ENCODE data around the gene CD33. TPM values are rescaled to one million over a fixed set of nuclear protein-coding genes. Genes with fewer than 3 reads are reported as not detected.

The CD33 gene
- polyA plus RNA-seq, 2 of the 4 experiments (the other 2 are of a cell fraction) = 0.10 TPM; not detected in 1

DNA sequence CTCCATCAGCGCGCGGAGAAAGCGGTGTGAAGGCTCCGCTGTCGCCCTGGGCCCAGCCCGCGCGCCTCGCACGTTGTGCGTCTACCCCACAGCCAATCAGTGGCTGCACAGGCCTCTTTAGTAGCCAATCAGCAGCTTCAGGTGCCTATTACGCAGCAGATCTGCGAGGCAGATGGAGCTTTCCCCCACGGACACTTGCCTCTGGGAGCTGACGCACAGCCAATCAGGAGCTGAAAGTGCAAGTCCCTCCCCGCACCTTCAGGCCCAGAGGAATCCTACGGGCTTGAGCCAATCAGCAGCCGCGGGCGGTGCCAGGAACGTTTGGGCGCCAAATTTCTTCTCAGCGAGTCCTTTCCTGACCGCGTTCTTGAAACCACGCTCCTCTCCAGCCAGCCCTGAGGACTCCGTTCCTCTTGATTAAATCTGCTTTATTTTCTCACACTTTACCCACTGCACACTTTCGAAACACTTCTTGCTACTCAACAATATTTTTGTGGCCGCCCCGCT is 42.9 kb upstream of the CD33 start:
- H3K9me3 ChIP-seq = no peaks in the 10 kb centered on the region
- FAIRE-seq (no peak), ATAC-seq (no peak), DNase-seq (ENCODE audit: low read depth in 1 of 2, low spot score in 1 of 2) (no peak)
- CTCF ChIA-PET = no interaction called here
- H3K4me2 ChIP-seq = no peak overlapping the region
- POLR2A ChIA-PET = no interaction called here
- no peaks in the 10 kb centered on the region for H3K4me1 ChIP-seq
- H3K4me3 ChIP-seq = no peak overlapping the region
- WGBS (ENCODE audit: missing lambda C conversion rate) = 82% methylated on average over 31 of the region's 31 CpGs
- H3K27ac ChIP-seq = no peak overlapping the region
- TF ChIP-seq CBX2 (IDR thresholded peaks at IDR 0.05; ENCODE audit: borderline replicate concordance, low read depth) = no peak

DNA sequence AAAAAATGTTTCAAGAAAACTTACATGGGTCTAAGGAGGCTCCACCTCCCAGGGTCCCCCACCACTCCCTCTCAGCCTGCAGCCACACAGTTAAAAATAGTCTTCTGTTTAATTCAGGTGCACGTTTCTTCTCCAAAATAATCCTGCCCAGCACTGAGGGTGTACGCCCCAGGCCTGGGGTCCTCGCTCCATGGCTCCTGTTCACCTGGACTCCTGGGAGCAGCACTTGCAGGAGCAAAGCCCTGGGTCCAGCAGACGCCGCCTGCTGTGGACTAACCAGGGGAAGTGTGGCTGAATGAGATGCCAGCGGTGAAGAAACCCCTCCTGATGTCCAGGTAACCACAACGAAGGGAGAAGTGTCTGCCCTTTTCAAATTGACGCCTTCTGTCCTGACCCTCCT is 41.3 kb upstream of the CD33 start:
- FAIRE-seq = no peak
- Histone ChIP-seq H3K4me1 (no peaks in the 10 kb centered on the region), H3K4me3 (no peak overlapping the region), H3K9me3 (no peaks in the 10 kb centered on the region), H3K27ac (no peak overlapping the region), H3K4me2 (no peak overlapping the region)
- no peak for TF ChIP-seq FOXS1 (CRISPR knock-in tag; IDR thresholded peaks at IDR 0.05)
- no peak for ATAC-seq
- no peak for DNase-seq (ENCODE audit: low read depth in 1 of 2, low spot score in 1 of 2)
- 35% methylated on average over 8 of the region's 8 CpGs for WGBS (ENCODE audit: missing lambda C conversion rate)
- CTCF ChIA-PET = no interaction called here
- POLR2A ChIA-PET = no interaction called here

DNA sequence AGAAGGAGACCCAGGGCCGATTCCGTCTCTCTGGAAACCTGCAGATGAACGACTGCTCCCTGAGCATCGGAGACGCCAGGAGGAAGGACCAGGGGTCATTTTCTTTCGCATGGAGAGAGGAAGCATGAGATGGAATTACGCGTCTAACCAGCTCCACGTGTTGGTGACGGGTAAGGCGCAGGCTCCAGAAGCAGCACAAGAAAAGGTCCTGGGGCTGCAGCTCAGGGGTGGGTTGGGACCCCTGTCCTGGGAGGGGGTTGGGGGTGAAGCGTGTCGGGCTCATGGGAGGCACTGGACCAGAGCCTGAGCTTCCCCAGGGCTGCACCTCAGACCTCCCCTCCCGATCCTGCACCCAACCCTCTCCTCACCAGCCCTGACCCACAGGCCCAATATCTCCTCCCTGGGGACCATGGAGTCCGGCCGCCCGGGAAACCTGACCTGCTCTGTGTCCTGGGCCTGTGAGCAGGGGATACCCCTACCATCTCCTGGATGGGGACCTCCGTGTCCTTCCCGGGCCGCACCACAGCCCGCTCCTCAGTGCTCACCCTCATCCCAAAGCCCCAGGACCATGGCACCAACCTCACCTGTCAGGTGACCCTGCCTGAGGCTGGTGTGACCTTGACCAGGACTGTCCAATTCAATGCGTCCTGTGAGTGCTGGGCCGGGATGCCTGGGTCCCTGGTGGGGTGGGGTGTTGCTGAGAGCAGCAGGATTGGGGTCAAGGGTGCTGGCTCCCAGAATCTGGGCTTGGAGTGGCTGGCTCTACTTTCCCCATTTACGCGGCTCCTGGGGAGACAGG is 39.6 kb upstream of the CD33 start:
- no peak overlapping the region for H3K4me2 ChIP-seq
- FAIRE-seq (no peak), DNase-seq (ENCODE audit: low read depth in 1 of 2, low spot score in 1 of 2) (no peak), ATAC-seq (no peak)
- TF ChIP-seq, protein P1, sequence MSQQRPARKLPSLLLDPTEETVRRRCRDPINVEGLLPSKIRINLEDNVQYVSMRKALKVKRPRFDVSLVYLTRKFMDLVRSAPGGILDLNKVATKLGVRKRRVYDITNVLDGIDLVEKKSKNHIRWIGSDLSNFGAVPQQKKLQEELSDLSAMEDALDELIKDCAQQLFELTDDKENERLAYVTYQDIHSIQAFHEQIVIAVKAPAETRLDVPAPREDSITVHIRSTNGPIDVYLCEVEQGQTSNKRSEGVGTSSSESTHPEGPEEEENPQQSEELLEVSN (IDR thresholded peaks at IDR 0.05; ENCODE audit: borderline replicate concordance, low read depth) = no peak
- TF ChIP-seq, protein P2, sequence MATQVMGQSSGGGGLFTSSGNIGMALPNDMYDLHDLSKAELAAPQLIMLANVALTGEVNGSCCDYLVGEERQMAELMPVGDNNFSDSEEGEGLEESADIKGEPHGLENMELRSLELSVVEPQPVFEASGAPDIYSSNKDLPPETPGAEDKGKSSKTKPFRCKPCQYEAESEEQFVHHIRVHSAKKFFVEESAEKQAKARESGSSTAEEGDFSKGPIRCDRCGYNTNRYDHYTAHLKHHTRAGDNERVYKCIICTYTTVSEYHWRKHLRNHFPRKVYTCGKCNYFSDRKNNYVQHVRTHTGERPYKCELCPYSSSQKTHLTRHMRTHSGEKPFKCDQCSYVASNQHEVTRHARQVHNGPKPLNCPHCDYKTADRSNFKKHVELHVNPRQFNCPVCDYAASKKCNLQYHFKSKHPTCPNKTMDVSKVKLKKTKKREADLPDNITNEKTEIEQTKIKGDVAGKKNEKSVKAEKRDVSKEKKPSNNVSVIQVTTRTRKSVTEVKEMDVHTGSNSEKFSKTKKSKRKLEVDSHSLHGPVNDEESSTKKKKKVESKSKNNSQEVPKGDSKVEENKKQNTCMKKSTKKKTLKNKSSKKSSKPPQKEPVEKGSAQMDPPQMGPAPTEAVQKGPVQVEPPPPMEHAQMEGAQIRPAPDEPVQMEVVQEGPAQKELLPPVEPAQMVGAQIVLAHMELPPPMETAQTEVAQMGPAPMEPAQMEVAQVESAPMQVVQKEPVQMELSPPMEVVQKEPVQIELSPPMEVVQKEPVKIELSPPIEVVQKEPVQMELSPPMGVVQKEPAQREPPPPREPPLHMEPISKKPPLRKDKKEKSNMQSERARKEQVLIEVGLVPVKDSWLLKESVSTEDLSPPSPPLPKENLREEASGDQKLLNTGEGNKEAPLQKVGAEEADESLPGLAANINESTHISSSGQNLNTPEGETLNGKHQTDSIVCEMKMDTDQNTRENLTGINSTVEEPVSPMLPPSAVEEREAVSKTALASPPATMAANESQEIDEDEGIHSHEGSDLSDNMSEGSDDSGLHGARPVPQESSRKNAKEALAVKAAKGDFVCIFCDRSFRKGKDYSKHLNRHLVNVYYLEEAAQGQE (IDR thresholded peaks at IDR 0.05) = no peak
- no peak for TF ChIP-seq CBX2 (IDR thresholded peaks at IDR 0.05; ENCODE audit: borderline replicate concordance, low read depth)
- TF ChIP-seq EHF (CRISPR knock-in tag; IDR thresholded peaks at IDR 0.05) = no peak
- TF ChIP-seq KDM5A (IDR thresholded peaks at IDR 0.05) = no peak
- TF ChIP-seq FOXS1 (CRISPR knock-in tag; IDR thresholded peaks at IDR 0.05) = no peak
- TF ChIP-seq NPAS2 (CRISPR knock-in tag; IDR thresholded peaks at IDR 0.05; ENCODE audit: borderline replicate concordance) = no peak
- no peaks in the 10 kb centered on the region for H3K4me1 ChIP-seq
- WGBS (ENCODE audit: missing lambda C conversion rate) = 31% methylated on average over 25 of the region's 25 CpGs
- H3K9me3 ChIP-seq = no peaks in the 10 kb centered on the region
- no peak overlapping the region for H3K27ac ChIP-seq
- CTCF ChIA-PET = no interaction called here
- H3K4me3 ChIP-seq = no peak overlapping the region
- POLR2A ChIA-PET = no interaction called here

DNA sequence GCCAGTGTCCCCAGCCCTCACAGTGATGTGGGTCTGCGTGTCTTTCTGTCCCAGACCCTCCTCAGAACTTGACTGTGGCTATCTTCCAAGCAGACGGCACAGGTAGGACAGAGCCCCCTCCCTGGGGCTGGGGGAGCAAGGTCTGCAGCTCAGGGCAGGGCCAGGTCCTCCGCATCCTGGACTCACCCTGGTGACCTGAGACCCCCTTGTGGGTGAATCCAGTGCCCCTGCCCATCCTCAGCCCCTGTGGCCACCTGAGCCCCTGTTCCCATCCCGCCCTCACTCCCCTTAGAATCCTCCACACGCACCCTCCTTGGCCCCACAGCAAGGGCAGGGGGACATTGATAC is 39.0 kb upstream of the CD33 start:
- TF ChIP-seq ESRRA (IDR thresholded peaks at IDR 0.05; ENCODE audit: borderline replicate concordance, low read length) = no peak
- TF ChIP-seq CBX2 (IDR thresholded peaks at IDR 0.05; ENCODE audit: borderline replicate concordance, low read depth) = no peak
- no peak for TF ChIP-seq RAD21 (conservative IDR thresholded peaks at IDR 0.05 in 1 of 2, IDR thresholded peaks at IDR 0.05 in 1 of 2)
- no peak for TF ChIP-seq KDM1A (IDR thresholded peaks at IDR 0.05; ENCODE audit: low read depth)
- TF ChIP-seq, protein P3, sequence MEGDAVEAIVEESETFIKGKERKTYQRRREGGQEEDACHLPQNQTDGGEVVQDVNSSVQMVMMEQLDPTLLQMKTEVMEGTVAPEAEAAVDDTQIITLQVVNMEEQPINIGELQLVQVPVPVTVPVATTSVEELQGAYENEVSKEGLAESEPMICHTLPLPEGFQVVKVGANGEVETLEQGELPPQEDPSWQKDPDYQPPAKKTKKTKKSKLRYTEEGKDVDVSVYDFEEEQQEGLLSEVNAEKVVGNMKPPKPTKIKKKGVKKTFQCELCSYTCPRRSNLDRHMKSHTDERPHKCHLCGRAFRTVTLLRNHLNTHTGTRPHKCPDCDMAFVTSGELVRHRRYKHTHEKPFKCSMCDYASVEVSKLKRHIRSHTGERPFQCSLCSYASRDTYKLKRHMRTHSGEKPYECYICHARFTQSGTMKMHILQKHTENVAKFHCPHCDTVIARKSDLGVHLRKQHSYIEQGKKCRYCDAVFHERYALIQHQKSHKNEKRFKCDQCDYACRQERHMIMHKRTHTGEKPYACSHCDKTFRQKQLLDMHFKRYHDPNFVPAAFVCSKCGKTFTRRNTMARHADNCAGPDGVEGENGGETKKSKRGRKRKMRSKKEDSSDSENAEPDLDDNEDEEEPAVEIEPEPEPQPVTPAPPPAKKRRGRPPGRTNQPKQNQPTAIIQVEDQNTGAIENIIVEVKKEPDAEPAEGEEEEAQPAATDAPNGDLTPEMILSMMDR (IDR thresholded peaks at IDR 0.05) = no peak
- no peak for TF ChIP-seq HOXB5 (CRISPR knock-in tag; IDR thresholded peaks at IDR 0.05)
- TF ChIP-seq CHD4 (IDR thresholded peaks at IDR 0.05; ENCODE audit: borderline replicate concordance) = no peak
- TF ChIP-seq SMC3 (IDR thresholded peaks at IDR 0.05) = no peak
- TF ChIP-seq, protein P4, sequence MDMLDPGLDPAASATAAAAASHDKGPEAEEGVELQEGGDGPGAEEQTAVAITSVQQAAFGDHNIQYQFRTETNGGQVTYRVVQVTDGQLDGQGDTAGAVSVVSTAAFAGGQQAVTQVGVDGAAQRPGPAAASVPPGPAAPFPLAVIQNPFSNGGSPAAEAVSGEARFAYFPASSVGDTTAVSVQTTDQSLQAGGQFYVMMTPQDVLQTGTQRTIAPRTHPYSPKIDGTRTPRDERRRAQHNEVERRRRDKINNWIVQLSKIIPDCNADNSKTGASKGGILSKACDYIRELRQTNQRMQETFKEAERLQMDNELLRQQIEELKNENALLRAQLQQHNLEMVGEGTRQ (IDR thresholded peaks at IDR 0.05) = no peak
- no peak for TF ChIP-seq NPAS2 (CRISPR knock-in tag; IDR thresholded peaks at IDR 0.05; ENCODE audit: borderline replicate concordance)
- TF ChIP-seq TP53 (CRISPR knock-in tag; IDR thresholded peaks at IDR 0.05) = no peak
- no peak for TF ChIP-seq KDM5A (IDR thresholded peaks at IDR 0.05)
- no peak for TF ChIP-seq MAZ (IDR thresholded peaks at IDR 0.05; ENCODE audit: borderline replicate concordance, low read depth, low read length)
- Histone ChIP-seq H3K27ac (no peak overlapping the region), H3K4me1 (no peaks in the 10 kb centered on the region), H3K4me3 (no peak overlapping the region), H3K4me2 (no peak overlapping the region), H3K9me3 (no peaks in the 10 kb centered on the region)
- FAIRE-seq (no peak), ATAC-seq (no peak), DNase-seq (ENCODE audit: low read depth in 1 of 2, low spot score in 1 of 2) (no peak)
- CTCF ChIA-PET = no interaction called here
- POLR2A ChIA-PET = no interaction called here
- WGBS (ENCODE audit: missing lambda C conversion rate) = 36% methylated on average over 5 of the region's 5 CpGs

Data from A549 (cell line).